Keratinocyte (primary cell): ENCODE measurements around the gene HP. TPM values are rescaled to one million over a fixed set of nuclear protein-coding genes. Genes with fewer than 3 reads are reported as not detected.

ENCODE experiments used
- DNase-seq: peaks from one replicate; pipeline ENCODE4 v3.0.0-alpha.2; 2011; ENCODE audit warnings: low read depth, missing footprints, low spot score
- FAIRE-seq: peaks from 2 replicates; lab custom pipeline; 2011; peaks lifted over from hg19 to GRCh38; lab: Jason Lieb, UNC
- H2AFZ ChIP-seq: 2 replicates; pipeline ENCODE4 v1.6.0; 2012; ENCODE audit warnings: low read length, control low read depth, inconsistent platforms; ENCODE audit not compliant: control insufficient read depth
- H3K27ac ChIP-seq: 2 replicates; pipeline ENCODE4 v1.5.1; 2011; ENCODE audit warnings: low read length; ENCODE audit not compliant: control insufficient read depth, insufficient read depth
- H3K27me3 ChIP-seq: 3 replicates; pipeline ENCODE4 v1.6.0; 2011; ENCODE audit warnings: low read length; ENCODE audit not compliant: control insufficient read depth, insufficient read depth; ENCODE audit errors: extremely low read depth
- H3K36me3 ChIP-seq, 2 experiments: 2 replicates in 1 of 2; 3 replicates in 1 of 2; pipeline ENCODE4 v1.5.1; 2011; ENCODE audit warnings: low read length in 2 of 2, mild to moderate bottlenecking in 1 of 2; ENCODE audit not compliant: control insufficient read depth in 2 of 2, insufficient read depth in 2 of 2; ENCODE audit errors: extremely low read depth in 1 of 2
- H3K4me1 ChIP-seq: 3 replicates; pipeline ENCODE4 v1.5.1; 2011; ENCODE audit warnings: low read length; ENCODE audit not compliant: control insufficient read depth, insufficient read depth; ENCODE audit errors: extremely low read depth
- H3K4me2 ChIP-seq: 3 replicates; pipeline ENCODE4 v1.6.0; 2011; ENCODE audit warnings: low read depth, low read length; ENCODE audit not compliant: control insufficient read depth, insufficient read depth; ENCODE audit errors: extremely low read depth
- H3K4me3 ChIP-seq, 3 experiments: fragments of 200-600 bp in 1 of 3; sonication (generic) in 1 of 3; 2 replicates in 2 of 3; 3 replicates in 1 of 3; pipeline ENCODE4 v1.5.1; 2011 to 2016; ENCODE audit warnings: low read length in 3 of 3, mild to moderate bottlenecking in 3 of 3, control low read depth in 2 of 3, inconsistent platforms in 1 of 3, low read depth in 1 of 3, mixed read lengths in 1 of 3, mixed run types in 1 of 3, moderate library complexity in 1 of 3; ENCODE audit not compliant: control insufficient read depth in 2 of 3, insufficient read depth in 2 of 3; ENCODE audit errors: extremely low read depth in 1 of 3
- H3K79me2 ChIP-seq: 2 replicates; pipeline ENCODE4 v1.6.0; 2012; ENCODE audit warnings: low read length; ENCODE audit not compliant: control insufficient read depth, insufficient read depth
- H3K9ac ChIP-seq: 3 replicates; pipeline ENCODE4 v1.6.0; 2011; ENCODE audit warnings: low read length; ENCODE audit not compliant: control insufficient read depth, insufficient read depth; ENCODE audit errors: extremely low read depth
- H3K9me1 ChIP-seq: 3 replicates; pipeline ENCODE4 v1.6.0; 2011; ENCODE audit warnings: low read length; ENCODE audit not compliant: control insufficient read depth, insufficient read depth; ENCODE audit errors: extremely low read depth
- H3K9me3 ChIP-seq: 2 replicates; pipeline ENCODE4 v1.5.1; 2012; ENCODE audit warnings: low read depth, low read length; ENCODE audit not compliant: control insufficient read depth
- H4K20me1 ChIP-seq: 3 replicates; pipeline ENCODE4 v1.6.0; 2011; ENCODE audit warnings: low read length; ENCODE audit not compliant: control insufficient read depth, insufficient read depth; ENCODE audit errors: extremely low read depth
- CTCF ChIP-seq, 3 experiments: IDR thresholded peaks in 1 of 3; conservative IDR thresholded peaks in 1 of 3; optimal IDR thresholded peaks in 1 of 3; 2 replicates in 2 of 3; 3 replicates in 1 of 3; pipeline versions ENCODE3 to v1.5.1; 2011; ENCODE audit warnings: low read length in 3 of 3, mild to moderate bottlenecking in 3 of 3, moderate library complexity in 2 of 3, control low read depth in 1 of 3, inconsistent platforms in 1 of 3; ENCODE audit not compliant: insufficient read depth in 2 of 3; ENCODE audit errors: extremely low read depth in 1 of 3
- EZH2 ChIP-seq: IDR thresholded peaks from one replicate; pipeline ENCODE4 v1.6.1; 2012; ENCODE audit warnings: inconsistent platforms, mild to moderate bottlenecking, low read length, moderate library complexity
- dilution Hi-C: fragments of 300-500 bp; cut with MboI; formaldehyde crosslinking; loops from one replicate; pipeline ENCODE4 v1.7.0; 2020; ENCODE audit warnings: low sequenced_read_pairs; ENCODE audit not compliant: extremely low pct_ligation_motif_present
- polyA plus RNA-seq, 5 experiments: library from polyadenylated mRNA; depleted of rRNA in 3 of 5; stranded (reverse) in 3 of 5; stranded (forward) in 1 of 5; unstranded in 1 of 5; fragments of >200 nt; gene quantifications; 1 replicate in 1 of 5; 2 replicates in 3 of 5; 3 replicates in 1 of 5; pipeline versions ENCODE4 v1.2.1 to v1.2.3, GENCODE V29; 2011 to 2012; ENCODE audit warnings: missing spikeins in 2 of 5, low read depth in 1 of 5, low replicate concordance in 1 of 5

The HP gene
- polyA plus RNA-seq, 1 donor (not counting 4 experiments of a cell fraction or from before 2014, with no cell fraction given): 0.43 TPM

- Histone ChIP-seq H4K20me1 (peaks cover 5% of the 10 kb centered on the region), H2AFZ (peak overlapping the region; percentile 49), H3K4me2 (peak overlapping the region; percentile 89), H3K27ac (peak overlapping the region; percentile 88), H3K9ac (peak overlapping the region; percentile 92), H3K9me3 (no peaks in the 10 kb centered on the region), H3K4me1 (peaks cover 21% of the 10 kb centered on the region), H3K79me2 (peaks cover 63% of the 10 kb centered on the region), H3K36me3 (peaks cover 20 to 40% of the 10 kb centered on the region in 2 experiments), H3K4me3 (peak overlapping the region; percentile 83 to 99 (median 92)), H3K9me1 (no peaks in the 10 kb centered on the region), H3K27me3 (no peaks in the 10 kb centered on the region)
- FAIRE-seq (no peak), DNase-seq (no peak)
- TF ChIP-seq EZH2 (no peak), CTCF (optimal IDR thresholded peaks at IDR 0.05 in 1 of 3, IDR thresholded peaks at IDR 0.05 in 1 of 3, conservative IDR thresholded peaks at IDR 0.05 in 1 of 3; ENCODE audit: extremely low read depth in 1 of 3, insufficient read depth in 2 of 3, low read length in 3 of 3) (no peak)
- dilution Hi-C loops: no loop called here
These were observed 39.9 kb downstream of the HP start for GRCh38 chr16:72094266-72094610.

- Histone ChIP-seq H3K4me1 (peaks cover 9% of the 10 kb centered on the region), H3K9me3 (no peaks in the 10 kb centered on the region), H3K27me3 (no peaks in the 10 kb centered on the region), H3K27ac (no peak overlapping the region), H4K20me1 (peaks cover 5% of the 10 kb centered on the region), H3K9me1 (no peaks in the 10 kb centered on the region), H3K79me2 (peaks cover 32% of the 10 kb centered on the region), H3K9ac (no peak overlapping the region), H3K4me2 (no peak overlapping the region), H3K4me3 (no peak overlapping the region), H3K36me3 (peaks cover 52 to 63% of the 10 kb centered on the region in 2 experiments), H2AFZ (no peak overlapping the region)
- TF ChIP-seq CTCF (optimal IDR thresholded peaks at IDR 0.05 in 1 of 3, IDR thresholded peaks at IDR 0.05 in 1 of 3, conservative IDR thresholded peaks at IDR 0.05 in 1 of 3; ENCODE audit: extremely low read depth in 1 of 3, insufficient read depth in 2 of 3, low read length in 3 of 3) (no peak), EZH2 (no peak)
- dilution Hi-C loops: no loop called here
- no peak for DNase-seq
- no peak for FAIRE-seq
These were observed 44.6 kb downstream of the HP start for GRCh38 chr16:72098936-72099335.
